Panc1 (cell line): ENCODE measurements around the gene SCN8A. TPM values are rescaled to one million over a fixed set of nuclear protein-coding genes. Genes with fewer than 3 reads are reported as not detected.

Experiments used
- ATAC-seq: fragments of 200-7000 bp; cut with Tn5 transposase; 2 replicates; pipeline ENCODE4 v1.9.1; 2020; ENCODE audit warnings: mild to moderate bottlenecking, moderate library complexity
- BruUV-seq: library from RNA; stranded (reverse); fragments of 400-500 nt; replicated peaks from 2 replicates; lab custom pipeline; 2021; lab: Mats Ljungman, UMichigan
- CTCF ChIA-PET: fragments of 300-600 bp; sonication (Branson Sonifier 250); formaldehyde crosslinking; loops from one replicate; lab custom pipeline; 2022; ENCODE audit warnings: antibody characterized with exemption; lab: Charles Lee
- POLR2A ChIA-PET: fragments of 300-600 bp; sonication (Branson Sonifier 250); formaldehyde crosslinking; loops from one replicate; lab custom pipeline; 2022; ENCODE audit warnings: antibody characterized with exemption; lab: Charles Lee
- DNase-seq: peaks from one replicate; pipeline ENCODE4 v3.0.0-alpha.2; 2010; ENCODE audit warnings: low read depth, low spot score
- H3K27ac ChIP-seq: 2 replicates; pipeline ENCODE4 v1.5.1; 2011; ENCODE audit warnings: mild to moderate bottlenecking, low read length, inconsistent platforms
- H3K27me3 ChIP-seq: fragments of 200-500 bp; sonication (Bioruptor generic); 2 replicates; pipeline ENCODE4 v1.6.0; 2014; ENCODE audit warnings: low read length, inconsistent platforms; ENCODE audit not compliant: control insufficient read depth, insufficient read depth
- H3K36me3 ChIP-seq: fragments of 200-500 bp; sonication (Bioruptor generic); 2 replicates; pipeline ENCODE4 v1.5.1; 2014; ENCODE audit warnings: inconsistent platforms, mild to moderate bottlenecking, low read length, moderate library complexity; ENCODE audit not compliant: control insufficient read depth, insufficient read depth
- H3K4me1 ChIP-seq: 2 replicates; pipeline ENCODE4 v1.5.1; 2011; ENCODE audit warnings: inconsistent platforms, mild to moderate bottlenecking, low read length, moderate library complexity; ENCODE audit not compliant: control insufficient read depth, insufficient read depth
- H3K4me3 ChIP-seq, 2 experiments: 2 replicates each; pipeline ENCODE4 v1.5.1; 2011 to 2012; ENCODE audit warnings: low read depth in 2 of 2, low read length in 2 of 2, mild to moderate bottlenecking in 2 of 2, inconsistent platforms in 1 of 2, moderate library complexity in 1 of 2
- H3K9me3 ChIP-seq: fragments of 200-500 bp; sonication (Bioruptor generic); 2 replicates; pipeline ENCODE4 v1.5.1; 2014; ENCODE audit warnings: low read depth, mild to moderate bottlenecking, inconsistent platforms, low read length, moderate library complexity; ENCODE audit not compliant: control insufficient read depth, insufficient read depth
- CTCF ChIP-seq: fragments of 450-650 bp; IDR thresholded peaks from 2 replicates; pipeline ENCODE4 v1.5.1; 2017; ENCODE audit warnings: mild to moderate bottlenecking
- POLR2AphosphoS5 ChIP-seq: IDR thresholded peaks from 2 replicates; pipeline ENCODE4 v1.6.1; 2012; ENCODE audit warnings: mild to moderate bottlenecking, low read depth, low read length, moderate library complexity
- REST ChIP-seq, 2 experiments: IDR thresholded peaks; 2 replicates each; pipeline ENCODE4 v1.6.1; 2011 to 2012; ENCODE audit warnings: low read depth in 2 of 2, control low read depth in 1 of 2, low read length in 1 of 2, mild to moderate bottlenecking in 1 of 2, moderate library complexity in 1 of 2; ENCODE audit not compliant: insufficient read depth in 1 of 2
- SIN3A ChIP-seq: IDR thresholded peaks from 2 replicates; pipeline ENCODE4 v1.6.1; 2012; ENCODE audit warnings: low read depth, mild to moderate bottlenecking, low read length, moderate library complexity, borderline replicate concordance; ENCODE audit not compliant: insufficient read depth
- TCF7L2 ChIP-seq: IDR thresholded peaks from 2 replicates; pipeline ENCODE4 v1.6.1; 2011; ENCODE audit warnings: mild to moderate bottlenecking, low read depth, low read length, inconsistent platforms
- in situ Hi-C: cut with HindIII; loops from 2 replicates; pipeline ENCODE4 v1.10.0; 2016; ENCODE audit warnings: low sequenced_read_pairs, low pct_unique_long_range_greater_than_20kb
- intact Hi-C: fragments of 100-400 bp; cut with micrococcal nuclease; formaldehyde crosslinking; loops from one replicate; pipeline ENCODE4 v1.10.0; 2022; ENCODE audit not compliant: unreplicated experiment
- total RNA-seq: library from RNA; stranded (reverse); gene quantifications from one replicate; pipeline ENCODE4 v1.2.1, GENCODE V29; 2021; ENCODE audit not compliant: unreplicated experiment

The SCN8A gene
- total RNA-seq, 1 experiment from 2014 or later: 8.6 TPM

- DNase-seq (no peak), ATAC-seq (no peak)
- H3K27me3 ChIP-seq: no peaks in the 10 kb centered on the region; the same call in 1 of the 2 replicates
- no peak overlapping the region for H3K4me3 ChIP-seq
- H3K9me3 ChIP-seq: no peaks in the 10 kb centered on the region
- H3K4me1 ChIP-seq: peaks cover 7% of the 10 kb centered on the region
- intact Hi-C loops: no loop called here
- in situ Hi-C loops: no loop called here
- CTCF ChIA-PET: no interaction called here
- H3K36me3 ChIP-seq: no peaks in the 10 kb centered on the region
- H3K27ac ChIP-seq: no peak overlapping the region
- no TSS peak for BruUV-seq
- POLR2A ChIA-PET: interaction anchor here (0.6 kb wide), 2 partner anchors 27 to 345 kb away, joined by 3 to 15 read pairs; no protein-coding TSS in a partner anchor
- no peak for TF ChIP-seq SIN3A
- no peak for TF ChIP-seq REST (IDR thresholded peaks at IDR 0.05; ENCODE audit: insufficient read depth in 1 of 2, low read depth in 2 of 2, low read length in 1 of 2)
- no peak for TF ChIP-seq POLR2AphosphoS5
- no peak for TF ChIP-seq CTCF
- no peak for TF ChIP-seq TCF7L2
Observed at GRCh38 chr12:51850965-51851299, 259.9 kb downstream of the SCN8A start.

GRCh38 chr12:51851413-51852124, 260.5 kb downstream of the SCN8A start:
- TF ChIP-seq CTCF (no peak), REST (IDR thresholded peaks at IDR 0.05; ENCODE audit: insufficient read depth in 1 of 2, low read depth in 2 of 2, low read length in 1 of 2) (no peak), SIN3A (no peak), TCF7L2 (no peak), POLR2AphosphoS5 (no peak)
- CTCF ChIA-PET: no interaction called here
- no peak overlapping the region for H3K27ac ChIP-seq
- BruUV-seq: no TSS peak
- no peaks in the 10 kb centered on the region for H3K9me3 ChIP-seq
- H3K4me3 ChIP-seq: no peak overlapping the region
- DNase-seq (no peak), ATAC-seq (no peak)
- no peaks in the 10 kb centered on the region; the same call in 1 of the 2 replicates for H3K27me3 ChIP-seq
- no peaks in the 10 kb centered on the region for H3K36me3 ChIP-seq
- POLR2A ChIA-PET: interaction anchor here (0.5 to 0.6 kb wide), 5 partner anchors 9 to 776 kb away, joined by 3 to 15 read pairs (median 7); no protein-coding TSS in a partner anchor
- peaks cover 10% of the 10 kb centered on the region for H3K4me1 ChIP-seq
- intact Hi-C loops (no loop called here), in situ Hi-C loops (no loop called here)
